ENCODE results near the gene RPS14. TPM values are rescaled to one million over a fixed set of nuclear protein-coding genes. Genes with fewer than 3 reads are reported as not detected.
"Not testable (repeated sequence)": the region's sequence is repeated elsewhere in the genome, so short reads cannot be mapped to it uniquely, and the experiment has no call there.

The RPS14 gene
- total RNA-seq, 1 donor from 2014 or later, result 2,378 TPM

GRCh38 chr5:150447188-150447587, 2.4 kb downstream of the RPS14 start:
- intact Hi-C loops (cut with micrococcal nuclease), result loop anchor here (5.0 kb wide), 1 partner anchor 330 kb away; the partner anchor contains the start of gene SMIM3

GRCh38 chr5:150446583-150446982, 3.0 kb downstream of the RPS14 start:
- intact Hi-C loops (cut with micrococcal nuclease), result loop anchor here (5.0 kb wide), 1 partner anchor 331 kb away; the partner anchor contains the start of gene SMIM3

GRCh38 chr5:150446088-150446487, 3.5 kb downstream of the RPS14 start:
- intact Hi-C loops (cut with micrococcal nuclease), result loop anchor here (5.0 kb wide), 1 partner anchor 331 kb away; the partner anchor contains the start of gene SMIM3

DNA sequence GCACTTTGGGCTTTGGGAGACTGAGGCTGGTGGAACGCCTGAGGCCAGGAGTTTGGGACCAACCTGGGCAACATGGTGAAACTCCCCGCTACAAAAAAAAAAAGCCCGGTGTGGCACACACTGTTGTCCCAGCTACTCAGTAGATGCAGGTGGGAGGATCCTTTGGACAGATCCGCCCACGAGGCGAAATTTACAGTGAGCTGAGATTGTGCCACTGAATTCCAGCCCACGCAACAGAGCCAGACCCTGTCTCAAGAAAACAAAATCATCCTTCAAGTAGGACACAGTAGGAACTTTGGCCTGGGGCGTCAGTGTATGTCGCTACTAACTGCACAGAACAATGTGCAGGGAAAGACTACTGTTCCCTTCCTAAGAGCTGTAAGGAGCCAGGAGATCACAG, 4.8 kb downstream of the RPS14 start:
- intact Hi-C loops (cut with micrococcal nuclease), result loop anchor here (5.0 kb wide), 1 partner anchor 333 kb away; the partner anchor contains the start of gene SMIM3

DNA sequence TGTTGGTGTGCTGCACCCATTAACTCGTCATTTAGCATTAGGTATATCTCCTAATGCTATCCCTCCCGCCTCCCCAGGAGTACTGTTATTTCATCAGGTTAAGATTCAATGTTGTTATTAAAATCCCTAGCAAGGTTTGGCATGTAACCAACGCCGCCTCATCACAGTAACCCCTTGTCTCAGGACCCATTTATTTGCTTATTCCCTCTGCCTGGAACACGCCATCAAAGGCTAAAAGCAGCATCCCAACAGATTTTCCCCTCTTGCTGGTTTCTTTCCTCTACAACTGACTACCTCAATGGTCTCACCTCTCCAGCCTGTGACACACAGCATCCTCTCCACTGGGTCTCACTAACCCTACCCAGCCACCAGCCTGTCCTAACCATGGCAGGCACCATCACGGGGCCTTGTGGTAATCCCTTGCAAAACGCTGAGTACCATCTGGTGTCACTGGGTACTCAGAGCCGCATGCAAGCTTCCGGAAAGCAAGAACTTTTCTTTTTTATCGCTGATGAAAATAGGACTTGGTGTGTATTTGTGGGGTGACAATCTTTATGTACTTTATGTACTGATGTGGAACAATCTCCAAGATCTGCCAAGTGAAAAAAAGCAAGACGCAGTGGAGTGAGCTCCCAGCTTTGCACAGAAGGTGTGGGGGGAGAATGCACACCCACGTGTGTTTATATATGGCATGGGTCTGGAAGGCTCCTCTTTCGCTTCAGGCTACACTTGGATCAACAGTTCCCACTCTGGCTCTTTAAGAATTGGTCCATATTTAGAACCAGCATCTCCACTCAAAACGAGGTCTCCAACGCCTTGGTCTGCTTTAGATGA, 6.1 kb downstream of the RPS14 start:
- intact Hi-C loops (cut with micrococcal nuclease), result no loop called here

DNA sequence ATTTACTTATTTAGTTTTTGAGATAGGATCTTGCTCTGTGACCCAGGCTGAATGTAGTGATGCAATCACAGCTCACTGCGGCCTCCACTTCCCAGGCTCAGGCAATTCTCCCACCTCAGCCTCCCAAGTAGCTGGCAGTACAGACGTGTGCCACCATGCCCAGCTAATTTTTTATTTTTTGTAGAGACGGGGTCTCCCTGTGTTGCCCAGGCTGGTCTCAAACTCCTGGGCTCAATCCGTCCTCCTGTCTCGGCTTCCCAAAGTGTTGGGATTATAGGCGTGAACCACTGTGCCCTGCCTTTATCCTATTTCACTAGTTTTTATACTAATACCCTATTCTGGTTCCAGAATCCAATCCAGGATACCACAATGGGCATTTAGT, 6.8 kb downstream of the RPS14 start:
- intact Hi-C loops (cut with micrococcal nuclease), result no loop called here

DNA sequence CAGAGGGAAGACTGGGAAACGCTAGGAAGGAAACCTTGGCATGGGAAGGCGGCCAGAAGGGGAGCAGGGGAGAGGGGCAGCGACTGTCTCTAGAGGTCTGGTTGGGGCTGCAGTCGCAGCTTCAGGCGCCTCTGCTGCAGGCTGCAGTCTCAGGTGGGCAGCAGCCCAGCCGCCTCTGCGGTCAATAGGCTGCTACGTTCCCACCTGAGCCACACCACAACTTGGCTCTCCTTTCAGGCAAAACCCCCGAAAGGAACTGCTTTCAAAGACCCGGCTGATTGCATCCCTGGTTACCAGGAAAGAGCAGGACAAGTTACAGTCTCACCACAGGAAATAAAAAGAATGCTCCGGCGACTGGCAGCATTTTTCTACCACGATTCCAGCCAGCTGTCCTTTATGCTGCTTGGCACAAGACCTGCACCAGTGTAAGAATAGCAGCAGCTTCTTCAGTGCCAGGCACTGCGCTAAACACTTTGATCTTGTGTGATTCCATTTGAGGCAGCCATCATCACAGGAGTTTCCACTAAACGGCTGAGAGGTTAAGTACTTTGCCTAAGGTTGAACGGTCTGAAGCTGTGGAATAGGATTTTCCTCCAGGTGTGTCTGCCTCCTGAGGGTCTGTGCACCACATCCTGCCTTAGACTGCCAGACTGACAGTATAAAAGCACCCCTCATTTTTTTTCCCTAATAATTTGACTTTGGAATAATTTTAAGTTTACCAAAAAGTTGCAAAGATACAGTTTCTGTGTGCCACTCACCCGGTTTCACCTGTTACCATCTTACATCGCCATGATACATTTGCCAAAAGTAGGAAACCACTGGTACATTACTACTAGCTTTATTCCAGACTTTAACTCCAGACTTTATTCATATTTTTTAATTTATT, 7.5 kb downstream of the RPS14 start:
- intact Hi-C loops (cut with micrococcal nuclease), result no loop called here

- intact Hi-C loops (cut with micrococcal nuclease), result no loop called here
Measured at GRCh38 chr5:150440948-150441812, 8.4 kb downstream of the RPS14 start.

DNA sequence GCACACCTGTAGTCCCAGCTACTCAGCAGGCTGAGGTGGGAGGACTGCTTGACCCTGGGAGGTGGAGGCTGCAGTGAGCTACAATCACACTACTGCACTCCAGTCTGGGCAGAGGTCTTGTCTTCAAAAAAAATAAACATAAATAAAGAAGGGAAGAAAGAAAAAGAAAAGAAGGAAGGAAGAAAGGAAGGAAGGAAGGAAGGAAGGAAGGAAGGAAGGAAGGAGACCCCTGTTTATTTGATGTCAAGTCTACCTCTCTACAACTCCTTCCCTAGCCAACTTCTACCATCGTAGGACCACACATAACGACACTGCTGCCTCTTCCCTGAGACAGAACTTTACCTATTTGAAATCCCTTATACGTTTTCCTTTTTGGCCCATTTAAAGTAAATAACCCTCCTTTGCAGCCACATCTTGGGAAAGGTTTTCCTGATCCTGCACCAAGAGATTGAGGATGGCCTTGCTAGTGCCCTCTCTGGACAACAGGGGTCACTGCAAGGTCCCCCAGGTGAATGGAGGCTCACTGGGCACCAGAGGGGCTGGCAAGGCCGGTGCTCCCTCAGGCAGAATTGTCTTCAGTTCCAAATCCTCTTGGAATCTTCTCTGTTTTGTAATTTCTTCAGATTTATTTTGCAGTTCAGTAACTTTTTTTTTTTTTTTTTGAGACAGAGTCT, 10.5 kb downstream of the RPS14 start:
- intact Hi-C loops (cut with micrococcal nuclease), result loop anchor here (5.0 kb wide), 1 partner anchor 167 kb away; no protein-coding TSS in a partner anchor

DNA sequence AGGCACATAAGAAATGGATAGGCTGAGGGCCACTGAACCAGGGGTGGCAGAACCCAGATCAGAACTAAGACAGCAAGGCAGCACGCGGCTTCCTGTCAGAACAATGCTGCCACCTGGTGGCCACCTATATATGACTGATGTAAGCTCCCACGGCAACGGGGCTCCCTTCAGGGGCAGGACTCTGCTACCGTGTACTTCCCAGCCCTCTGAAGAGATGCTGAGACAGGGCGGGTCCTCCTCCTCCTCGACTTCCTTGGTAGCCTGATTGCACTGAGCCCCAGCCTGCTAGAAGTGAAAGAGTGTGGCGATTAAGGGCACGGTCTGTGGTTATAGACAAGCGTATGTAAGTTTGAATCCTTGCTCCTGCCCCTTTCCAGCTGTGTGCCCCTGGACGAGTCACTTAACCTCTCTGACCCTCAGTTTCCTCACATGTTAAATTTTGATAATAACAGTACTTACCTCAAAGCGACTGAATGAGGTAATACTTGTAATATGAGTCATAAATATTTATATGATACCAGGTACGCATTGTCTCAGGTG, 13.3 kb downstream of the RPS14 start:
- intact Hi-C loops (cut with micrococcal nuclease), result loop anchor here (1.0 to 5.0 kb wide), 7 partner anchors 13 to 306 kb away; partner anchors contain the start of genes CD74, RPS14 and TCOF1

DNA sequence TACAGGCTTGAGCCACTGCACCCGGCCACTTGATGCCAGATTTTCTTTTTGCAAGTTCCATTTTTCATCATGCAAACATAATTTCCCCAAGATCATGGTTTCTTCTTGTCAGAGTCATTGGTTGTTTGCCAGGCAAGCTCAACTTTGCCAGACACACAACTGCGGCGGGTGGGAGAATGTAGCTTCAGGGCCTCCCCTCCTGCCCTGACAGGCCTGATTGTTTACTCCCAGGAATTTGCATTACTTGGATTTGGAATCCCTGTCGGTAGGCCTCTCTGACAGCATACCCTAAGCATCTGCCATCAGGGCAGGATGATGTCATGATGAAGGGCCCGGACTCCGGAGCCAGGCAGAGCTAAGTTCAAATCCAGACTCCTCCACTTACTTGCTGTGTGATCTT, 15.1 kb downstream of the RPS14 start:
- intact Hi-C loops (cut with micrococcal nuclease), result no loop called here

GRCh38 chr5:150431574-150431973, 18.0 kb downstream of the RPS14 start:
- intact Hi-C loops (cut with micrococcal nuclease), result no loop called here

GRCh38 chr5:150431048-150431447, 18.5 kb downstream of the RPS14 start:
- intact Hi-C loops (cut with micrococcal nuclease), result no loop called here

DNA sequence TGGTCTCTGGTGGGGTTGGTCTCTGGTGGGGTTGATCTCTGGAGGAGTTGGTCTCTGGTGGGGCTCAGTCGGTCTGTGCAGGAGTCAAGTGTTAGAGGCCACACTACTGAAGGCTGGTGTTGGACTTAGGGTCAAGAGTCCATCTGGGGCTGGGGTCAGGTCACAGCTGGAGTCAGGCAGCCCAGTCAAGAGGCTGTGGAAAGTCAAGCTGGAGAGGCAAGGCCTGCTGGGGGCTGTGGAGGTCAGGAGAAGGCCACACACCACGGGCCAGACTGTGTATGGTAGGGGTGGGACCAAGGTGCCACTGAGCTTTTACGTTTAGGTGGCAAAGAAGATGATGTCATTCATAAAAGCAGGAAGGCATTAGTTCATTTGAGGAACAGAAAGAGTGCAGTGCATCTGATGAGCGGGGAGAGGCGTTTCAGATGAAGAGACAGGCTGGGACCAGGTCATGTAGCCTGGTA, 20.1 kb downstream of the RPS14 start:
- intact Hi-C loops (cut with micrococcal nuclease), result no loop called here

- intact Hi-C loops (cut with micrococcal nuclease), result no loop called here
Measured at GRCh38 chr5:150428978-150429377, 20.6 kb downstream of the RPS14 start.

GRCh38 chr5:150428106-150428876, 21.2 kb downstream of the RPS14 start:
- intact Hi-C loops (cut with micrococcal nuclease), result no loop called here

- intact Hi-C loops (cut with micrococcal nuclease), result not testable (repeated sequence)
Measured at GRCh38 chr5:150426165-150426564, 23.4 kb downstream of the RPS14 start.

GRCh38 chr5:150422758-150423157, 26.8 kb downstream of the RPS14 start:
- intact Hi-C loops (cut with micrococcal nuclease), result no loop called here

DNA sequence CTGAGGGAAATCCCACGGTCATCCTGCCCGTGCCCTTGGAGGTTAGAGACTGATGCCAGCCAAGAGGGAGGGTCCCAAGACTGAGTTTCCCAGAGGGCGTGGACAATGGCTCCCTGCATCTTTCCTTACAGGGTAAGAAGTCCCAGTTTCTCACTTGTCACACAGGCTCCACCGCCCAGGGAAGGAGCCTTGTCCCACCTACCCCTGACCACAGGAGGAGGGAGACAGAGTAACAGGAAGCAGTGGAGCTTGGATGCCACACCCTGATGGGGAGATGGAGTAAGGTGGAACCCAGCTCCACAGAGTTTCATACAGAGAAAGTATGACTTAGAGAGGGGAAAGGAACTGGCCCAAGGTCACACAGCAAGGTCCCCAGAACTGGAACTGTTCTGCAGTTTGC, 27.5 kb downstream of the RPS14 start:
- intact Hi-C loops (cut with micrococcal nuclease), result no loop called here

Measured in T-helper 2 cell treated with Interferon-gamma antibody and Interleukin-4, amounts not matched to agents 100 ng/mL and 5 ng/mL, for 36 hours (primary cell).